Measurements from ENCODE around the gene IRAK1.

- TF ChIP-seq CTCF (IDR thresholded peaks at IDR 0.05; ENCODE audit: borderline replicate concordance, extremely low read depth, low read length, poor library complexity, severe bottlenecking) (no peak), EZH2 (IDR thresholded peaks at IDR 0.05; ENCODE audit: borderline replicate concordance, low read depth, low read length, severe bottlenecking) (no peak)
These were observed 1.1 kb downstream of the IRAK1 start for GRCh38 chrX:154018518-154019060.

Measured in DND-41 (cell line).